Body of pancreas (tissue), 4 donors: ENCODE results near the gene ATP7B. TPM values are rescaled to one million over a fixed set of nuclear protein-coding genes. Genes with fewer than 3 reads are reported as not detected.

Experiments
- ATAC-seq: fragments of 150-250 bp; one replicate; pipeline ENCODE4 v1.9.1; 2016
- DNase-seq, 4 donors: peaks; one replicate each; pipeline ENCODE4 v3.0.0-alpha.2; 2019
- H3K27ac ChIP-seq, 4 donors: fragments of 200-600 bp; sonication (generic); 1 replicate in 3 of 4; 2 replicates in 1 of 4; pipeline versions ENCODE4 v1.5.1 to v1.6.1; 2016 to 2019; ENCODE audit warnings: mild to moderate bottlenecking in 1 of 4, mixed read lengths in 1 of 4, moderate library complexity in 1 of 4
- H3K27me3 ChIP-seq, 2 donors: fragments of 200-600 bp; sonication (generic); one replicate each; pipeline ENCODE4 v1.6.0; 2016; ENCODE audit warnings: mild to moderate bottlenecking in 1 of 2
- H3K36me3 ChIP-seq, 2 donors: fragments of 200-600 bp; sonication (generic); replicated peaks in 1 of 2; 2 replicates each; pipeline ENCODE4 v1.5.1; 2016; ENCODE audit warnings: low read depth in 2 of 2; ENCODE audit not compliant: insufficient read depth in 1 of 2
- H3K4me1 ChIP-seq: fragments of 200-600 bp; sonication (generic); one replicate; pipeline ENCODE4 v1.6.0; 2016
- H3K4me3 ChIP-seq, 2 donors: fragments of 200-600 bp; sonication (generic); 1 replicate in 1 of 2; 2 replicates in 1 of 2; pipeline ENCODE4 v1.5.1; 2016 to 2019
- H3K9me3 ChIP-seq, 3 donors: fragments of 200-600 bp; sonication (generic); 1 replicate in 2 of 3; 2 replicates in 1 of 3; pipeline ENCODE4 v1.5.1; 2016
- POLR2A ChIP-seq, 3 donors: fragments of 450-650 bp; IDR thresholded peaks; one replicate each; pipeline ENCODE4 v1.6.1; 2016; ENCODE audit warnings: antibody characterized with exemption in 3 of 3, mild to moderate bottlenecking in 2 of 3
- WGBS, 2 donors: methylation state at CpG; one replicate each; pipeline ENCODE4 v1.1.5; 2017; 5-methylcytosine and 5-hydroxymethylcytosine counted together
- intact Hi-C: fragments of 100-400 bp; cut with DNase I; formaldehyde crosslinking; loops from one replicate; pipeline ENCODE4 v1.15.1; 2023
- total RNA-seq, 2 donors: library from RNA; depleted of rRNA; stranded (reverse); fragments of >200 nt; gene quantifications; one replicate each; pipeline ENCODE4 v1.1.0, GENCODE V29; 2016
- TF ChIP-seq, protein P1 (sequence below), 7 experiments: fragments of 450-650 bp in 4 of 7; fragments of 200-600 bp in 3 of 7; sonication (generic) in 3 of 7; IDR thresholded peaks; one replicate each; pipeline ENCODE4 v1.5.1; 2016 to 2019; ENCODE audit warnings: antibody characterized with exemption in 7 of 7

Gene ATP7B
- total RNA-seq, 2 donors from 2014 or later, result 5.7 to 6.9 TPM

DNA sequence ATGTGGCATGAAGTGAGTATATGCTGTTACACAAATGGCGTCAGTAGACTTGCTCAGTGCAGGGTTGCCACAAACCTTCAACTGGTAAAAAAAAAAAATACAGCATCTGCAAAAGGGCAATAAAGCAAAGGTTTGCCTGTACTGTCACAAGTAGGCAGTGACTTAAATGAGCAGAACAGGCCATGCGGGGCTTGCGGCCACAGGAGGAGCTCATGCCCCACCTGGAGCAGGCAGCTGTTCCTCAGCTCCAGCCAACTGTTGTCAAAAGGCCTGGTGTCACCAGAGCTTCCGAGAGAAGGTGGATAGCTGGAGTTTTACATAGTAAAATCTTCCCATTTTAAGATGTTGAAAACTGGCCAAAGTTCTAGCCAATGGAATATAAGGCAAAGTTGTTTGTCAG lies 7.7 kb downstream of the ATP7B start:
- H3K9me3 ChIP-seq, result no peaks in the 10 kb centered on the region
- peaks cover 17% of the 10 kb centered on the region for H3K4me1 ChIP-seq
- 76 to 78% methylated on average over 4 of the region's 4 CpGs for WGBS, 2 donors
- H3K27me3 ChIP-seq, result no peaks in the 10 kb centered on the region
- TF ChIP-seq, protein P1, sequence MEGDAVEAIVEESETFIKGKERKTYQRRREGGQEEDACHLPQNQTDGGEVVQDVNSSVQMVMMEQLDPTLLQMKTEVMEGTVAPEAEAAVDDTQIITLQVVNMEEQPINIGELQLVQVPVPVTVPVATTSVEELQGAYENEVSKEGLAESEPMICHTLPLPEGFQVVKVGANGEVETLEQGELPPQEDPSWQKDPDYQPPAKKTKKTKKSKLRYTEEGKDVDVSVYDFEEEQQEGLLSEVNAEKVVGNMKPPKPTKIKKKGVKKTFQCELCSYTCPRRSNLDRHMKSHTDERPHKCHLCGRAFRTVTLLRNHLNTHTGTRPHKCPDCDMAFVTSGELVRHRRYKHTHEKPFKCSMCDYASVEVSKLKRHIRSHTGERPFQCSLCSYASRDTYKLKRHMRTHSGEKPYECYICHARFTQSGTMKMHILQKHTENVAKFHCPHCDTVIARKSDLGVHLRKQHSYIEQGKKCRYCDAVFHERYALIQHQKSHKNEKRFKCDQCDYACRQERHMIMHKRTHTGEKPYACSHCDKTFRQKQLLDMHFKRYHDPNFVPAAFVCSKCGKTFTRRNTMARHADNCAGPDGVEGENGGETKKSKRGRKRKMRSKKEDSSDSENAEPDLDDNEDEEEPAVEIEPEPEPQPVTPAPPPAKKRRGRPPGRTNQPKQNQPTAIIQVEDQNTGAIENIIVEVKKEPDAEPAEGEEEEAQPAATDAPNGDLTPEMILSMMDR (IDR thresholded peaks at IDR 0.05), result no peak
- TF ChIP-seq POLR2A (IDR thresholded peaks at IDR 0.05), result no peak
- no peak for ATAC-seq
- no peak overlapping the region for H3K27ac ChIP-seq
- intact Hi-C loops, result loop anchor here (10.0 kb wide), 2 partner anchors 121 to 189 kb away; partner anchors contain the start of gene NEK5
- H3K4me3 ChIP-seq, result no peak overlapping the region
- no peaks in the 10 kb centered on the region for H3K36me3 ChIP-seq
- peak in 1 of 4 donors; percentile 16 for DNase-seq

DNA sequence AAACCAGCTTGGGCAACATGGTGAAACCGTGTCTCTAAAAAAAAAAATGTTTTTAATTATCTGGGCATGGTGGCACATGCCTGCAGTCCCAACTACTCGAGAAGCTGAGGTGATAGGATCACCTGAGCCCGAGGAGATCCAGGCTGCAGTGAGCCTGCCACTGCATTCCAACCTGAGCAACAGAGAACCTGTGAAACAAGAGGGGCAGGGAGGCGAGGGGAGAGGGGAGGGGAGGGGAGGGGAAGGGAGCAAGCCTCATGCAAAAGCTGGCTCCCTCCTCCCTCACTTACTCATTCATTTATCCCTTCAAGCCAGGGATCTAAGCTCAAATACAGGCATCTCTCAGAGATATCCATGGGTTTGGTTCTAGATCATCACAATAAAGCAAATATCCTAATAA lies 8.9 kb downstream of the ATP7B start:
- no peak overlapping the region for H3K4me3 ChIP-seq
- intact Hi-C loops, result loop anchor here (10.0 kb wide), 2 partner anchors 122 to 188 kb away; partner anchors contain the start of gene NEK5
- no peak overlapping the region for H3K27ac ChIP-seq
- no peaks in the 10 kb centered on the region for H3K27me3 ChIP-seq
- H3K9me3 ChIP-seq, result no peaks in the 10 kb centered on the region
- TF ChIP-seq POLR2A (IDR thresholded peaks at IDR 0.05), result no peak
- TF ChIP-seq, protein P1 (IDR thresholded peaks at IDR 0.05), result no peak
- H3K4me1 ChIP-seq, result peaks cover 27% of the 10 kb centered on the region
- no peak for ATAC-seq
- DNase-seq, result no peak
- no peaks in the 10 kb centered on the region for H3K36me3 ChIP-seq
- WGBS, 2 donors, result 61 to 72% methylated on average over 3 of the region's 4 CpGs

DNA sequence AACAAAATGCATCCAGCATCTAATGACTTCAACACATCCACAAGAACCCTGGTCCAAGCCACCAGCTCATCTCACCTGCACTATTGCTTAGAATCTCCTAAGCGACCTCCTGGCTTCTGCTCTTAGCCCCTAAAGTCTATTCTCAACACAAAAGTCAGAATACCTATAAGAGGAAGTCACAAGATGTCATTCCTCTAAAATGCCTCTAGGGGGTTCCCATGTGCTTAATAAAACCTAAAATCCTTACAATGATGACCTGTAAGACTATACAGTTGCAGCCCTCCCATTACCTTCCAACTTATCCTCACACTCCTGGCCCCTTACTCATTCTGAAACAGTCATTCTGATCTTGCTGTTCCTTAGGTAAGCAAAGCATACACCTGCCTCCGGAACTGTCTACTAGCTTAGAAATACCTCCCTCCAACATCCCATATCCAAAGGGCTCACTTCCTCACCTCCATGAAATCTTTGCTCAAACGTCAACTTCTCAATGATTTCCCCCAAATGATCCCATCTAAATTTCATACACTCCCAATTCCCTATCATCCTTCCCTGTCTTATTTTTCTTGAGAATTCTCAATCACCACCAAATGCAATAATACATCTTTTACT lies 10.0 kb downstream of the ATP7B start:
- Histone ChIP-seq H3K27me3 (no peaks in the 10 kb centered on the region), H3K9me3 (no peaks in the 10 kb centered on the region), H3K4me3 (no peak overlapping the region), H3K4me1 (peaks cover 33% of the 10 kb centered on the region), H3K36me3 (no peaks in the 10 kb centered on the region), H3K27ac (no peak overlapping the region)
- ATAC-seq, result peak; percentile 47
- TF ChIP-seq, protein P1 (IDR thresholded peaks at IDR 0.05), result peak in 6 of 7 experiments; percentile 55 to 72 (median 65)
- no peak for TF ChIP-seq POLR2A (IDR thresholded peaks at IDR 0.05)
- DNase-seq, result no peak
- intact Hi-C loops, result loop anchor here (10.0 kb wide), 2 partner anchors 124 to 186 kb away; partner anchors contain the start of gene NEK5
- WGBS, 2 donors, result 30 to 35% methylated on average over 3 of the region's 3 CpGs

DNA sequence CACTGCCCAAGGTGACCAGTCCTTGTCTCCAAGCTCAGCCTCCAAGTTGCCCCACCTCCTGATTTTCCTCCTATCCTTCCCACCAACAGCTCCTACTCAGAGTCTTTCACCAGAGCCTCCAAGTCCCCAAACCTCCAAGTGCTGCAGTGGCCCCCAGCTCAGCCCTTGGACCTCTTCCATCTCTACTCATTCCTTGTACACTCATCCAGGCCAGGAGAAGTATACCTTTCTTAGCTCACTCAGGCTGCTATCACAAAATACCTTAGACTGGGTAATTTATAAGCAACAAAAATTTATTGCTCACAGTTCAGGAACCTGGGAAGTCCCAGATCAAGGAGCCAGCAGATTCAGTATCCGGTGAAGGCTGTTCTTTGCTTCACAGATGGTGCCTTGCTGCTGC lies 11.3 kb downstream of the ATP7B start:
- intact Hi-C loops, result loop anchor here (10.0 kb wide), 2 partner anchors 125 to 185 kb away; partner anchors contain the start of gene NEK5
- no peak overlapping the region for H3K4me3 ChIP-seq
- ATAC-seq, result no peak

More for the DNA sequence above, 11.3 kb downstream of the ATP7B start:
- Histone ChIP-seq H3K27me3 (no peaks in the 10 kb centered on the region), H3K36me3 (no peaks in the 10 kb centered on the region), H3K9me3 (no peaks in the 10 kb centered on the region), H3K4me1 (peaks cover 46% of the 10 kb centered on the region), H3K27ac (peak overlapping the region; percentile 13 to 57 (median 33))
- WGBS, 2 donors, result 70 to 73% methylated on average over 1 of the region's 1 CpG
- TF ChIP-seq, protein P1 (IDR thresholded peaks at IDR 0.05), result no peak
- no peak for TF ChIP-seq POLR2A (IDR thresholded peaks at IDR 0.05)
- no peak for DNase-seq
